ENCODE results near the gene B4GALNT2.

DNA sequence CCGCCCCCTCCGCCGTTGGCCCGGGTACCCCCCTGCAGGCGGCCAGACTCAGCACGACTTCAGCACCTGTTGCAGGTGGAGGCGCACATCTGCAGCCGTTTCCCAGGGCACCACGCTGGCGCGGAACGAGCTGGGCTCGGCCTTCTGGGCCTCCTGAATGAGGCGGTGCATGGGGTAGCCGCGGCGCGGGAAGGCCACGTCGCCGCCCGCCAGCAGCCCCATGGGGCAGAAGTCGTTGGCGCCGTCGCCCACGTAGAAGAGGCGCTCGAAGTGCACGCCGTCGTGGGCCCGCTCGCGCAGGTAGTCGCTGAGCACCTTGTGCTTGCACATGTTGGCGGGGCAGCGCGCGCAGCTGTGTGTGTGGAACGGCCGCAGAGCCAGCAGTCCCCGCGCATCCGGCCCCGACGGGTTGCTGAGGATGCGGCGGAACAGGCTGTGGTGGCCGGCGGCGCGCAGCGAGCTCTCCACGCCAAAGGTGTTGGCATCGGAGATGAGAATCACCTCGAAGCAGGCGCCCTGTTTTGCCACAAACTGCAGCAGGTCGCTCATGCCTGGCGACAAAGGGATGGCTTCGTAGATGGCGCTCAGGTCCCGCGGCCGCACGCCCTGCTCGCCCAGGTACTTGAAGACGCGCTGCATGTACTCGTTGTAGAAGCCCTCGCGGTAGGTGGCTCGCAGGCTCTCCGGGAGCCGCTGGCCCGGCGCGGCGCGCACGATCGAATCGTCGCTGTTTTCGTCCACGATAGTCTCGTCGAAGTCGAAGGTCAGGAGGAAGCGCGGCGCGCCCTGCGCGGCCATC is 91.8 kb downstream of the B4GALNT2 start:
- no peak for TF ChIP-seq EZH2 (IDR thresholded peaks at IDR 0.05; ENCODE audit: insufficient read depth, poor library complexity, severe bottlenecking)
- 0 out of 2 replicates have a peak, but pooled peaks have one; percentile 12 for TF ChIP-seq EZH2phosphoT487 (IDR thresholded peaks at IDR 0.05; ENCODE audit: insufficient read depth, low read depth)
